PC-3 (cell line): ENCODE measurements around the gene ACSM3. TPM values are rescaled to one million over a fixed set of nuclear protein-coding genes. Genes with fewer than 3 reads are reported as not detected.

Source experiments
- ATAC-seq: fragments of 200-7000 bp; cut with Tn5 transposase; 2 replicates; pipeline ENCODE4 v1.9.1; 2020; ENCODE audit warnings: mild to moderate bottlenecking, moderate library complexity
- BruUV-seq: library from RNA; stranded (reverse); fragments of 400-500 nt; replicated peaks from 2 replicates; lab custom pipeline; 2021; lab: Mats Ljungman, UMichigan
- CTCF ChIA-PET: fragments of 300-600 bp; sonication (Branson Sonifier 250); formaldehyde crosslinking; loops from one replicate; lab custom pipeline; 2022; ENCODE audit warnings: antibody characterized with exemption; lab: Charles Lee
- POLR2A ChIA-PET: fragments of 300-600 bp; sonication (Branson Sonifier 250); formaldehyde crosslinking; loops from one replicate; lab custom pipeline; 2022; ENCODE audit warnings: antibody characterized with exemption; ENCODE audit not compliant: unreplicated experiment; lab: Charles Lee
- DNase-seq: peaks from one replicate; pipeline ENCODE4 v3.0.0-alpha.2; 2015
- H2AFZ ChIP-seq: fragments of 300-600 bp; sonication (generic); 2 replicates; pipeline ENCODE4 v1.6.0; 2016; ENCODE audit warnings: antibody characterized with exemption, low read length
- H3F3A ChIP-seq: fragments of 300-600 bp; sonication (generic); one replicate; pipeline ENCODE4 v1.6.0; 2017; ENCODE audit warnings: antibody characterized with exemption, low read length, control low read depth, mild to moderate bottlenecking; ENCODE audit not compliant: unreplicated experiment
- H3K27ac ChIP-seq: fragments of 300-600 bp; sonication (generic); 2 replicates; pipeline ENCODE4 v1.5.1; 2016; ENCODE audit warnings: mild to moderate bottlenecking, low read length
- H3K27me3 ChIP-seq: fragments of 300-600 bp; sonication (generic); 2 replicates; pipeline ENCODE4 v1.6.1; 2016; ENCODE audit warnings: low read length, mixed read lengths
- H3K36me3 ChIP-seq: fragments of 300-600 bp; sonication (generic); 2 replicates; pipeline ENCODE4 v1.6.1; 2016; ENCODE audit warnings: low read depth, mixed run types, low read length, mixed read lengths
- H3K4me1 ChIP-seq: fragments of 300-600 bp; sonication (generic); 2 replicates; pipeline ENCODE4 v1.5.1; 2016; ENCODE audit warnings: low read length; ENCODE audit not compliant: insufficient read depth
- H3K4me2 ChIP-seq: fragments of 300-600 bp; sonication (generic); 2 replicates; pipeline ENCODE4 v1.6.0; 2016; ENCODE audit warnings: low read length
- H3K4me3 ChIP-seq: fragments of 300-600 bp; sonication (generic); 2 replicates; pipeline ENCODE4 v1.5.1; 2016; ENCODE audit warnings: mild to moderate bottlenecking, low read length, mixed read lengths
- H3K79me2 ChIP-seq: fragments of 300-600 bp; sonication (generic); 2 replicates; pipeline ENCODE4 v1.6.1; 2017; ENCODE audit warnings: low read length, mixed read lengths
- H3K9ac ChIP-seq: fragments of 300-600 bp; sonication (generic); 2 replicates; pipeline ENCODE4 v1.6.0; 2016; ENCODE audit warnings: mild to moderate bottlenecking, low read length
- H3K9me2 ChIP-seq: fragments of 300-600 bp; sonication (generic); replicated peaks from 2 replicates; pipeline ENCODE4 v1.6.1; 2016; ENCODE audit warnings: mixed run types, low read length, mixed read lengths
- H3K9me3 ChIP-seq: fragments of 300-600 bp; sonication (generic); 2 replicates; pipeline ENCODE4 v1.6.1; 2016; ENCODE audit warnings: low read length, mixed read lengths
- H4K20me1 ChIP-seq: fragments of 300-600 bp; sonication (generic); 2 replicates; pipeline ENCODE4 v1.6.1; 2016; ENCODE audit warnings: low read length, mixed read lengths
- CTCF ChIP-seq: fragments of 300-600 bp; sonication (generic); conservative IDR thresholded peaks from 2 replicates; pipeline ENCODE4 v1.5.1; 2017; ENCODE audit warnings: antibody characterized with exemption, low read depth, mild to moderate bottlenecking, low read length
- EZH2 ChIP-seq: fragments of 300-600 bp; sonication (generic); IDR thresholded peaks from one replicate; pipeline ENCODE4 v1.6.1; 2017; ENCODE audit warnings: antibody characterized with exemption, mild to moderate bottlenecking, low read length; ENCODE audit not compliant: unreplicated experiment
- EZH2phosphoT487 ChIP-seq: fragments of 300-600 bp; sonication (generic); IDR thresholded peaks from 2 replicates; pipeline ENCODE4 v1.6.1; 2018; ENCODE audit warnings: mild to moderate bottlenecking, antibody characterized with exemption, low read length, borderline replicate concordance
- intact Hi-C: fragments of 100-400 bp; cut with micrococcal nuclease; formaldehyde crosslinking; loops from 2 replicates; pipeline ENCODE4 v1.9.0; 2023
- total RNA-seq: library from RNA; depleted of rRNA; stranded (reverse); fragments of >200 nt; gene quantifications from 2 replicates; pipeline ENCODE4 v1.2.3, GENCODE V29; 2014

The ACSM3 gene
- total RNA-seq, 1 experiment from 2014 or later, result 4.0 TPM

- POLR2A ChIA-PET, result no interaction called here
- TF ChIP-seq EZH2phosphoT487 (no peak), CTCF (no peak), EZH2 (no peak)
- DNase-seq (no peak), ATAC-seq (no peak)
- H4K20me1 ChIP-seq, result no peaks in the 10 kb centered on the region
- intact Hi-C loops, result no loop called here
- H3K4me1 ChIP-seq, result peaks cover 3% of the 10 kb centered on the region; the same call in 1 of the 2 replicates
- BruUV-seq, result no TSS peak
- H3K4me3 ChIP-seq, result no peak overlapping the region
- H3F3A ChIP-seq, result no peaks in the 10 kb centered on the region
- H3K36me3 ChIP-seq, result no peaks in the 10 kb centered on the region
- no peaks in the 10 kb centered on the region for H3K27me3 ChIP-seq
- CTCF ChIA-PET, result no interaction called here
- H3K9me3 ChIP-seq, result no peaks in the 10 kb centered on the region
- no peak overlapping the region for H3K4me2 ChIP-seq
- no peaks in the 10 kb centered on the region for H3K79me2 ChIP-seq
- H3K9ac ChIP-seq, result no peak overlapping the region
- H2AFZ ChIP-seq, result no peak overlapping the region
- H3K9me2 ChIP-seq, result no peaks in the 10 kb centered on the region
- no peak overlapping the region for H3K27ac ChIP-seq
Observed at GRCh38 chr16:20746461-20746860, 17.4 kb upstream of the ACSM3 start.

GRCh38 chr16:20747030-20747816, 16.6 kb upstream of the ACSM3 start:
- Histone ChIP-seq H3K27ac (no peak overlapping the region), H3K4me3 (no peak overlapping the region), H3K79me2 (no peaks in the 10 kb centered on the region), H3K9me3 (no peaks in the 10 kb centered on the region), H2AFZ (no peak overlapping the region), H3K36me3 (no peaks in the 10 kb centered on the region), H3K9me2 (no peaks in the 10 kb centered on the region), H3K27me3 (no peaks in the 10 kb centered on the region), H3K9ac (no peak overlapping the region), H3K4me1 (no peaks in the 10 kb centered on the region), H3F3A (no peaks in the 10 kb centered on the region), H3K4me2 (no peak overlapping the region), H4K20me1 (no peaks in the 10 kb centered on the region)
- ChIA-PET CTCF (no interaction called here), POLR2A (no interaction called here)
- intact Hi-C loops, result no loop called here
- no TSS peak for BruUV-seq
- TF ChIP-seq EZH2phosphoT487 (no peak), CTCF (no peak), EZH2 (no peak)
- ATAC-seq, result no peak
- DNase-seq, result no peak

- intact Hi-C loops, result no loop called here
- Histone ChIP-seq H2AFZ (no peak overlapping the region), H3K27me3 (0 out of 2 replicates have a peak, but pooled peaks cover 3% of the 10 kb centered on the region), H3K9ac (no peak overlapping the region), H3K4me1 (no peaks in the 10 kb centered on the region), H3K4me3 (no peak overlapping the region), H3K79me2 (no peaks in the 10 kb centered on the region), H3K9me2 (no peaks in the 10 kb centered on the region), H4K20me1 (no peaks in the 10 kb centered on the region), H3K36me3 (no peaks in the 10 kb centered on the region), H3K9me3 (no peaks in the 10 kb centered on the region), H3K4me2 (no peak overlapping the region), H3F3A (no peaks in the 10 kb centered on the region), H3K27ac (no peak overlapping the region)
- no TSS peak for BruUV-seq
- ATAC-seq, result no peak
- POLR2A ChIA-PET, result no interaction called here
- no peak for TF ChIP-seq EZH2
- no peak for TF ChIP-seq EZH2phosphoT487
- TF ChIP-seq CTCF, result no peak
- no peak for DNase-seq
- CTCF ChIA-PET, result no interaction called here
Observed at GRCh38 chr16:20749474-20749873, 14.3 kb upstream of the ACSM3 start.
